Stimulated activated CD4-positive, alpha-beta T cell treated with anti-CD3 and anti-CD28 coated beads, Interleukin-1b, Interleukin-23, amount 100 ng/mL, for 24 hours (primary cell): Measurements from ENCODE around the gene RAB3GAP1.

ENCODE experiments used
- DNase-seq, 4 experiments: peaks; one replicate each; pipeline ENCODE4 v3.0.0-alpha.2; 2020; ENCODE audit warnings: low read depth in 4 of 4, low spot score in 1 of 4

RAB3GAP1 gene

GRCh38 chr2:135208016-135208415 is 155.9 kb downstream of the RAB3GAP1 start:
- no peak for DNase-seq

GRCh38 chr2:135212757-135213156 is 160.7 kb downstream of the RAB3GAP1 start:
- no peak for DNase-seq

GRCh38 chr2:135218426-135218825 is 166.3 kb downstream of the RAB3GAP1 start:
- DNase-seq = no peak

DNA sequence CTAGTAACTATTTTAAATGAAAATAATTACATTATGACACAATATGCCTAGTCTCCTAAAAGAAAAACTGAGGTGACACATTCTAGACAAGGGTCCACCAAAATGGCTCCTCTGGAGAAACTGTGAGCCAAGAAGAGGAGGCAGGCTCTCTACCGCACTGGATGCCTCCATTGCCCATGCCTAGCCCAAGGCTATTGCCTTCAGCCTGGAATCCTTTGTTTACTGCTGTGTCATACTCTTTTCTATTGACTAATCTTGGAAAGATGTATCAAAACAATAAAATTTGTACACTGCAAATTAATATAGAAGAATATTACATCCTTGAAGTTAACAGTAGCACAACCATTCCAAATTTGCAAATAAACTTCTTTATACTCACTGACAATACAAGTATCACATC is 167.1 kb downstream of the RAB3GAP1 start:
- no peak for DNase-seq
